ENCODE data around the gene TBL1XR1. TPM values are rescaled to one million over a fixed set of nuclear protein-coding genes. Genes with fewer than 3 reads are reported as not detected.
A peak's percentile ranks its signal among the peaks of the same experiment; 100 is the strongest.

The TBL1XR1 gene
- total RNA-seq (2014; rRNA removed; shearing (Covaris generic)): 87.3 and 95.8 TPM in 2 replicates
- 33.4 and 47.4 TPM in 2 replicates for polyA plus RNA-seq (2015; cell fraction: cytosol; rRNA removed)
- 59.5 and 74.6 TPM in 2 replicates for polyA plus RNA-seq (2015; cell fraction: nucleus; rRNA removed)

- DNase-seq (ENCODE audit: low read depth, low spot score): peak; percentile 93
- in situ Hi-C loops (cut with HindIII; ENCODE audit: low pct_unique_long_range_greater_than_20kb, low sequenced_read_pairs): no loop called here
These were observed at the start of gene TBL1XR1 for GRCh38 chr3:177197041-177197726. Gene TBL1XR1 (minus strand): TSS chr3:177197482. CDS start chr3:177064977, 132,505 bp downstream.

- in situ Hi-C loops (cut with HindIII; ENCODE audit: low pct_unique_long_range_greater_than_20kb, low sequenced_read_pairs): no loop called here
- DNase-seq (ENCODE audit: low read depth, low spot score): no peak
These were observed 48.0 kb upstream of the TBL1XR1 start for GRCh38 chr3:177245250-177245649.

GRCh38 chr3:177244606-177245005, 47.3 kb upstream of the TBL1XR1 start:
- no peak for DNase-seq (ENCODE audit: low read depth, low spot score)
- in situ Hi-C loops (cut with HindIII; ENCODE audit: low pct_unique_long_range_greater_than_20kb, low sequenced_read_pairs): no loop called here

GRCh38 chr3:177238686-177239216, 41.5 kb upstream of the TBL1XR1 start:
- in situ Hi-C loops (cut with HindIII; ENCODE audit: low pct_unique_long_range_greater_than_20kb, low sequenced_read_pairs): no loop called here
- no peak for DNase-seq (ENCODE audit: low read depth, low spot score)

- peak; percentile 88 for DNase-seq (ENCODE audit: low read depth, low spot score)
- in situ Hi-C loops (cut with HindIII; ENCODE audit: low pct_unique_long_range_greater_than_20kb, low sequenced_read_pairs): no loop called here
These were observed 39.9 kb upstream of the TBL1XR1 start for GRCh38 chr3:177237206-177237605.

GRCh38 chr3:177236704-177237103, 39.4 kb upstream of the TBL1XR1 start:
- in situ Hi-C loops (cut with HindIII; ENCODE audit: low pct_unique_long_range_greater_than_20kb, low sequenced_read_pairs): no loop called here
- peak; percentile 99 for DNase-seq (ENCODE audit: low read depth, low spot score)

- no peak for DNase-seq (ENCODE audit: low read depth, low spot score)
- in situ Hi-C loops (cut with HindIII; ENCODE audit: low pct_unique_long_range_greater_than_20kb, low sequenced_read_pairs): no loop called here
These were observed 36.8 kb upstream of the TBL1XR1 start for GRCh38 chr3:177234121-177234520.

GRCh38 chr3:177231242-177231641, 34.0 kb upstream of the TBL1XR1 start:
- DNase-seq (ENCODE audit: low read depth, low spot score): no peak
- in situ Hi-C loops (cut with HindIII; ENCODE audit: low pct_unique_long_range_greater_than_20kb, low sequenced_read_pairs): no loop called here

- in situ Hi-C loops (cut with HindIII; ENCODE audit: low pct_unique_long_range_greater_than_20kb, low sequenced_read_pairs): no loop called here
- DNase-seq (ENCODE audit: low read depth, low spot score): no peak
These were observed 33.4 kb upstream of the TBL1XR1 start for GRCh38 chr3:177230641-177231040.

- in situ Hi-C loops (cut with HindIII; ENCODE audit: low pct_unique_long_range_greater_than_20kb, low sequenced_read_pairs): no loop called here
- DNase-seq (ENCODE audit: low read depth, low spot score): peak; percentile 95
These were observed 32.5 kb upstream of the TBL1XR1 start for GRCh38 chr3:177229791-177230190.

- no peak for DNase-seq (ENCODE audit: low read depth, low spot score)
- in situ Hi-C loops (cut with HindIII; ENCODE audit: low pct_unique_long_range_greater_than_20kb, low sequenced_read_pairs): no loop called here
These were observed 31.4 kb upstream of the TBL1XR1 start for GRCh38 chr3:177228601-177229190.

- in situ Hi-C loops (cut with HindIII; ENCODE audit: low pct_unique_long_range_greater_than_20kb, low sequenced_read_pairs): no loop called here
- DNase-seq (ENCODE audit: low read depth, low spot score): no peak
These were observed 27.1 kb upstream of the TBL1XR1 start for GRCh38 chr3:177224414-177224813.

- no peak for DNase-seq (ENCODE audit: low read depth, low spot score)
- in situ Hi-C loops (cut with HindIII; ENCODE audit: low pct_unique_long_range_greater_than_20kb, low sequenced_read_pairs): no loop called here
These were observed 24.5 kb upstream of the TBL1XR1 start for GRCh38 chr3:177221744-177222143.

GRCh38 chr3:177220136-177220974, 23.1 kb upstream of the TBL1XR1 start:
- no peak for DNase-seq (ENCODE audit: low read depth, low spot score)
- in situ Hi-C loops (cut with HindIII; ENCODE audit: low pct_unique_long_range_greater_than_20kb, low sequenced_read_pairs): no loop called here

GRCh38 chr3:177213801-177214535, 16.7 kb upstream of the TBL1XR1 start:
- no peak for DNase-seq (ENCODE audit: low read depth, low spot score)
- in situ Hi-C loops (cut with HindIII; ENCODE audit: low pct_unique_long_range_greater_than_20kb, low sequenced_read_pairs): no loop called here

- no peak for DNase-seq (ENCODE audit: low read depth, low spot score)
- in situ Hi-C loops (cut with HindIII; ENCODE audit: low pct_unique_long_range_greater_than_20kb, low sequenced_read_pairs): no loop called here
These were observed 15.5 kb upstream of the TBL1XR1 start for GRCh38 chr3:177212756-177213155.

- no peak for DNase-seq (ENCODE audit: low read depth, low spot score)
- in situ Hi-C loops (cut with HindIII; ENCODE audit: low pct_unique_long_range_greater_than_20kb, low sequenced_read_pairs): no loop called here
These were observed 15.0 kb upstream of the TBL1XR1 start for GRCh38 chr3:177212278-177212610.
